HepG2 (cell line): Measurements from ENCODE around the gene VARS1. TPM values are rescaled to one million over a fixed set of nuclear protein-coding genes. Genes with fewer than 3 reads are reported as not detected.

Experiments used
- KMT2A ChIP-seq: sonication (generic); formaldehyde crosslinking; IDR thresholded peaks from 2 replicates; pipeline ENCODE4 v1.4.0; 2020; ENCODE audit warnings: missing genetic modification reagents
- TEAD3 ChIP-seq: optimal IDR thresholded peaks from 2 replicates; pipeline ENCODE3; 2016; ENCODE audit warnings: borderline replicate concordance
- ZNF432 ChIP-seq: sonication (generic); formaldehyde crosslinking; IDR thresholded peaks from 2 replicates; pipeline ENCODE4 v1.5.0; 2020; ENCODE audit warnings: missing genetic modification reagents, mild to moderate bottlenecking, borderline replicate concordance
- ZNF564 ChIP-seq: sonication (generic); formaldehyde crosslinking; IDR thresholded peaks from 2 replicates; pipeline ENCODE4 v1.8.1; 2023; ENCODE audit warnings: mild to moderate bottlenecking, missing genetic modification reagents
- polyA plus RNA-seq, 8 experiments: library from polyadenylated mRNA; depleted of rRNA in 3 of 8; stranded (reverse) in 7 of 8; unstranded in 1 of 8; fragments of >200 nt; fragmentation: Illumina TruSeq in 4 of 8; extraction: Trizol in 4 of 8; gene quantifications; 2 replicates each; pipeline versions ENCODE4 v1.2.1 to v1.2.3, GENCODE V29; 2011 to 2016; ENCODE audit warnings: low read depth in 4 of 8, missing spikeins in 1 of 8, mixed read lengths in 1 of 8; ENCODE audit not compliant: insufficient read depth in 1 of 8
- total RNA-seq, 5 experiments: library from RNA; depleted of rRNA; stranded (reverse); fragments of >200 nt; fragmentation: Illumina TruSeq; extraction: Trizol; gene quantifications; 2 replicates each; pipeline ENCODE4 v1.2.3, GENCODE V29; 2016; ENCODE audit warnings: low read depth in 1 of 5
- TF ChIP-seq, protein P1 (sequence below): sonication (generic); formaldehyde crosslinking; IDR thresholded peaks from 2 replicates; pipeline ENCODE4 v1.4.0; 2020; ENCODE audit warnings: mild to moderate bottlenecking, missing genetic modification reagents, borderline replicate concordance
- TF ChIP-seq, protein P2 (sequence below): fragments of 450-650 bp; IDR thresholded peaks from 2 replicates; pipeline ENCODE4 v1.6.1; 2017

Gene VARS1
- total and polyA plus RNA-seq, 2 of the 13 experiments (the other 11 are each of a cell fraction or from before 2014, with no cell fraction given) = 14.7 to 56.1 TPM

DNA sequence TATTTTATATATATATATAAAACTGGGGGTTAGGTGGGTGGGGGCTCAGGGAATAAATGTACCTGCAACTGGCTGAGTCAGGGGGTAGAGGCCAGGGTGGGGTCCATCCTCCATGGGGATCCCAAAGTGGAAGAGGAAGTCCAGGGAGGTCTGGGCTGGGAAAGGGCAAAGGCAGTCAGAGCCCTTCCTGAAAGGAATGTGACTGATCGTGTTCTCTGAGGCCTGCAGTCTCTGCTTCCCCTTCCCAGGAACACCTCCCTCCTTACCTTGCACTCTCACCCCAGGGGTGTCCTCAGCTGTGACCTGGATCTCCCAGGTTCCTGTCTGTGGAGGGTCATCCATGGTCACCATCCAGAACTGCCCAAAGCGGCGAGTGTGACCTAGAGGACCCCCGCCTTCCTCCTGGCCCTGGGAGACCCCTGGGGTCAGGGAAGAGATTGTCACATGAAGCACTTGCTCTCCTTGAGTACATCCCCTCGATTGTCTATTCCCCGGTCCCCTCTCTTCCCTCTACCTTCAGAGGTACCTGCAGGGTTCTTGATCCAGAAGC, 28.4 kb downstream of the VARS1 start (continued):
- TF ChIP-seq, protein P1, sequence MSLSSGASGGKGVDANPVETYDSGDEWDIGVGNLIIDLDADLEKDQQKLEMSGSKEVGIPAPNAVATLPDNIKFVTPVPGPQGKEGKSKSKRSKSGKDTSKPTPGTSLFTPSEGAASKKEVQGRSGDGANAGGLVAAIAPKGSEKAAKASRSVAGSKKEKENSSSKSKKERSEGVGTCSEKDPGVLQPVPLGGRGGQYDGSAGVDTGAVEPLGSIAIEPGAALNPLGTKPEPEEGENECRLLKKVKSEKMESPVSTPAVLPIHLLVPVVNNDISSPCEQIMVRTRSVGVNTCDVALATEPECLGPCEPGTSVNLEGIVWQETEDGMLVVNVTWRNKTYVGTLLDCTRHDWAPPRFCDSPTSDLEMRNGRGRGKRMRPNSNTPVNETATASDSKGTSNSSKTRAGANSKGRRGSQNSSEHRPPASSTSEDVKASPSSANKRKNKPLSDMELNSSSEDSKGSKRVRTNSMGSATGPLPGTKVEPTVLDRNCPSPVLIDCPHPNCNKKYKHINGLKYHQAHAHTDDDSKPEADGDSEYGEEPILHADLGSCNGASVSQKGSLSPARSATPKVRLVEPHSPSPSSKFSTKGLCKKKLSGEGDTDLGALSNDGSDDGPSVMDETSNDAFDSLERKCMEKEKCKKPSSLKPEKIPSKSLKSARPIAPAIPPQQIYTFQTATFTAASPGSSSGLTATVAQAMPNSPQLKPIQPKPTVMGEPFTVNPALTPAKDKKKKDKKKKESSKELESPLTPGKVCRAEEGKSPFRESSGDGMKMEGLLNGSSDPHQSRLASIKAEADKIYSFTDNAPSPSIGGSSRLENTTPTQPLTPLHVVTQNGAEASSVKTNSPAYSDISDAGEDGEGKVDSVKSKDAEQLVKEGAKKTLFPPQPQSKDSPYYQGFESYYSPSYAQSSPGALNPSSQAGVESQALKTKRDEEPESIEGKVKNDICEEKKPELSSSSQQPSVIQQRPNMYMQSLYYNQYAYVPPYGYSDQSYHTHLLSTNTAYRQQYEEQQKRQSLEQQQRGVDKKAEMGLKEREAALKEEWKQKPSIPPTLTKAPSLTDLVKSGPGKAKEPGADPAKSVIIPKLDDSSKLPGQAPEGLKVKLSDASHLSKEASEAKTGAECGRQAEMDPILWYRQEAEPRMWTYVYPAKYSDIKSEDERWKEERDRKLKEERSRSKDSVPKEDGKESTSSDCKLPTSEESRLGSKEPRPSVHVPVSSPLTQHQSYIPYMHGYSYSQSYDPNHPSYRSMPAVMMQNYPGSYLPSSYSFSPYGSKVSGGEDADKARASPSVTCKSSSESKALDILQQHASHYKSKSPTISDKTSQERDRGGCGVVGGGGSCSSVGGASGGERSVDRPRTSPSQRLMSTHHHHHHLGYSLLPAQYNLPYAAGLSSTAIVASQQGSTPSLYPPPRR (CRISPR knock-in tag) = no peak
- TF ChIP-seq KMT2A (CRISPR knock-in tag) (no peak), TEAD3 (CRISPR knock-in tag) (peak; percentile 15), ZNF432 (CRISPR knock-in tag) (no peak), ZNF564 (CRISPR knock-in tag) (no peak)
- TF ChIP-seq, protein P2, sequence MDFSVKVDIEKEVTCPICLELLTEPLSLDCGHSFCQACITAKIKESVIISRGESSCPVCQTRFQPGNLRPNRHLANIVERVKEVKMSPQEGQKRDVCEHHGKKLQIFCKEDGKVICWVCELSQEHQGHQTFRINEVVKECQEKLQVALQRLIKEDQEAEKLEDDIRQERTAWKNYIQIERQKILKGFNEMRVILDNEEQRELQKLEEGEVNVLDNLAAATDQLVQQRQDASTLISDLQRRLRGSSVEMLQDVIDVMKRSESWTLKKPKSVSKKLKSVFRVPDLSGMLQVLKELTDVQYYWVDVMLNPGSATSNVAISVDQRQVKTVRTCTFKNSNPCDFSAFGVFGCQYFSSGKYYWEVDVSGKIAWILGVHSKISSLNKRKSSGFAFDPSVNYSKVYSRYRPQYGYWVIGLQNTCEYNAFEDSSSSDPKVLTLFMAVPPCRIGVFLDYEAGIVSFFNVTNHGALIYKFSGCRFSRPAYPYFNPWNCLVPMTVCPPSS = no peak
